Neutrophil (primary cell): Measurements from ENCODE around the gene ZSWIM6.

Experiments
- H3K27ac ChIP-seq: fragments of 200-600 bp; sonication (generic); 2 replicates; pipeline ENCODE4 v1.5.1; 2016; ENCODE audit warnings: mild to moderate bottlenecking, moderate library complexity
- H3K27me3 ChIP-seq: fragments of 200-600 bp; sonication (generic); 2 replicates; pipeline ENCODE4 v1.6.0; 2016; ENCODE audit warnings: mild to moderate bottlenecking
- H3K36me3 ChIP-seq: fragments of 200-600 bp; sonication (generic); 2 replicates; pipeline ENCODE4 v1.5.1; 2017
- H3K4me1 ChIP-seq, 2 experiments: fragments of 200-600 bp in 1 of 2; sonication (generic) in 1 of 2; 1 replicate in 1 of 2; 2 replicates in 1 of 2; pipeline versions ENCODE4 v1.5.1 to v1.6.1; 2013 to 2016; ENCODE audit warnings: low read depth in 1 of 2, low read length in 1 of 2, mild to moderate bottlenecking in 1 of 2, moderate library complexity in 1 of 2; ENCODE audit not compliant: control insufficient read depth in 1 of 2, insufficient read depth in 1 of 2
- H3K4me3 ChIP-seq, 2 experiments: fragments of 200-600 bp in 1 of 2; sonication (generic) in 1 of 2; 1 replicate in 1 of 2; 2 replicates in 1 of 2; pipeline ENCODE4 v1.5.1; 2013 to 2016; ENCODE audit warnings: low read depth in 1 of 2, low read length in 1 of 2, mild to moderate bottlenecking in 1 of 2, moderate library complexity in 1 of 2
- H3K9me3 ChIP-seq: fragments of 200-600 bp; sonication (generic); 2 replicates; pipeline ENCODE4 v1.5.1; 2016
- TF ChIP-seq, protein P1 (sequence below): fragments of 200-600 bp; sonication (generic); IDR thresholded peaks from 2 replicates; pipeline ENCODE4 v1.5.1; 2016; ENCODE audit warnings: antibody characterized with exemption

Gene ZSWIM6

DNA sequence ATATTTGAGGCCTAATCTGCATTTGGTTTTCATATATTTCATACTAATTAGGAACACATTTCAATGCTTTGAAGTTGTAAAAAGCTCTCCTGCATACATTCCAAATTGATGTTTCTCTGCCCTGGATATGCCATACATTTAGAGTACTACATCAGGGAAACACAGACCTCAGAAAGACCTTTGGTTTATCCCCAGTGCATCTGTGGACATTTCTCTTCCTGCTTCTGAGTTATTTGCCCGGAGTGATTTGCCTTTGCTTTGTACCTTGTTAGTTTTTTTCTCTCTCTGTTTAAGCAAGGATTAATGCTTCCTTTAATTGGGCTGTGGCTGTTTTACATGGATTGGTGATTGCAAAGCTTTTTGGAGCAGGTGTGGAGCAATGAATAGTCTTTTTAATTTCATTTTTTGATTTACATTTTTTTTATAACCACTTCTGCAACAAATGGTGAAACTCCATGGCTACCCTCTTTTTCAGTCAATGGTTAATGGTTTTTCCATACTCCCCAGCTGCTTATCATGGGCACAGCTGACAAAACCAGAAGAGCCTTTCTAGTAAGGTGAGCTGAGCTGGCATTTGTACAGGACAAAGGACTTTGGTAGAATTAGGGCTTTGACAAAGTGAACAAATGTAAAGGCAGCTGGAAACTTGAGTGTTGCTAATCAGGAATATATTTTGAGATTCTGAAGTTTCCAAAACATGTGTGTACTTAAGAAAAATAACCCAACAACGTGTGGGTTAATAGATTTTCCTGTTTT, 54.2 kb downstream of the ZSWIM6 start:
- Histone ChIP-seq H3K4me1 (no peaks in the 10 kb centered on the region), H3K36me3 (peaks cover 2% of the 10 kb centered on the region)
- TF ChIP-seq, protein P1, sequence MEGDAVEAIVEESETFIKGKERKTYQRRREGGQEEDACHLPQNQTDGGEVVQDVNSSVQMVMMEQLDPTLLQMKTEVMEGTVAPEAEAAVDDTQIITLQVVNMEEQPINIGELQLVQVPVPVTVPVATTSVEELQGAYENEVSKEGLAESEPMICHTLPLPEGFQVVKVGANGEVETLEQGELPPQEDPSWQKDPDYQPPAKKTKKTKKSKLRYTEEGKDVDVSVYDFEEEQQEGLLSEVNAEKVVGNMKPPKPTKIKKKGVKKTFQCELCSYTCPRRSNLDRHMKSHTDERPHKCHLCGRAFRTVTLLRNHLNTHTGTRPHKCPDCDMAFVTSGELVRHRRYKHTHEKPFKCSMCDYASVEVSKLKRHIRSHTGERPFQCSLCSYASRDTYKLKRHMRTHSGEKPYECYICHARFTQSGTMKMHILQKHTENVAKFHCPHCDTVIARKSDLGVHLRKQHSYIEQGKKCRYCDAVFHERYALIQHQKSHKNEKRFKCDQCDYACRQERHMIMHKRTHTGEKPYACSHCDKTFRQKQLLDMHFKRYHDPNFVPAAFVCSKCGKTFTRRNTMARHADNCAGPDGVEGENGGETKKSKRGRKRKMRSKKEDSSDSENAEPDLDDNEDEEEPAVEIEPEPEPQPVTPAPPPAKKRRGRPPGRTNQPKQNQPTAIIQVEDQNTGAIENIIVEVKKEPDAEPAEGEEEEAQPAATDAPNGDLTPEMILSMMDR, result no peak

DNA sequence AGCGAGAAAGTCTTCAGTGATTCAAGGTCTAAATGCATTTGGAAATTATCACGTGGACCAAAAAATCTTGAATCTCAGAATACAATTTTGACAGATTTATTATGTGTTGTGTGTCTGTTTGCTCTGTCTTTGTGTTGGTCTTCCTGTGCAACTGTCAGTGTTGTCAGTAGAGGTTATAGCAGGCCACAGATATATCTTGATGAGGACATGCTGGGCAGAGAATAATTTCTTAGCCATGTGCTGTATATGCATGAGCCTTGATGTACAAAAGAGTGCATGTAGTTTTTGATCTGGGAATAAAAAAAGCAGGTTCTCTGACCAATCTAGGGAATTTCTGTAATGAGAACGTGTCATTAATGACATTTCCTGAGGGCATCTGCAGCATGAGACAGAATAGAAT, 57.6 kb downstream of the ZSWIM6 start:
- H3K9me3 ChIP-seq, result no peaks in the 10 kb centered on the region
- H3K27me3 ChIP-seq, result no peaks in the 10 kb centered on the region
- TF ChIP-seq, protein P1, result no peak
- H3K4me1 ChIP-seq, result no peaks in the 10 kb centered on the region
- peaks cover 5% of the 10 kb centered on the region for H3K36me3 ChIP-seq
- no peak overlapping the region for H3K4me3 ChIP-seq
- no peak overlapping the region for H3K27ac ChIP-seq

More for the DNA sequence above, 54.2 kb downstream of the ZSWIM6 start:
- Histone ChIP-seq H3K9me3 (no peaks in the 10 kb centered on the region), H3K27ac (no peak overlapping the region), H3K27me3 (no peaks in the 10 kb centered on the region), H3K4me3 (no peak overlapping the region)

DNA sequence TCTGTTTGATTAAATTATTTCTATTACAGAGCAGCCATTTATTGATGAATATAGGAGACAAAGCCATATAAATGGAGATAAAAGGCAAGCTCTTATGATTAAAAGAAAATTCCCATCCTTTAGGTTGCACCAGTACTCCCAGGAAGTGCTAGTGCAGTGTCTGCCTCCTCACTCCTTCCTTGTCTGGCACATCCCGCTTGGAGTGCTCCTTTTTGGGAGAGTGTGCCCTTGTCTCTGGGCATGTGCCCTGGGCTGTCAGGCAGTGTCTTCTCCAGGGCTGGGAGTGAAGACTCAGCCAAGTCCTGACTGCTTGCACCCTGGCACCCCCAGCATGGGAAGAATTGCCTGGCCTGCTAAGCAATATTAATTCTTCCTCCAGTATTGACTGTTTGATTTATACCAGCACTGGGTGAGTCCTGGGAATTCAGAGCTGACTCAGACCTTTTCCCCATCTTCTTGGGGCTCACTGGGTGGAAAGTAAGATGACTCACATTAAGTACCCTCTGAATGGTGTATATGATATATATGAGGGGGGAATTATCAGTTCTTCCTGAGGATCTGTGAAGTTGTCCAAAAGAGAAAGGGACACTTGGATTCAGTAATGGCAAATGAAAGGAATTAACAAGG, 62.1 kb downstream of the ZSWIM6 start:
- Histone ChIP-seq H3K36me3 (peaks cover 5% of the 10 kb centered on the region), H3K27ac (no peak overlapping the region), H3K4me1 (no peaks in the 10 kb centered on the region), H3K4me3 (no peak overlapping the region), H3K9me3 (no peaks in the 10 kb centered on the region), H3K27me3 (no peaks in the 10 kb centered on the region)
- TF ChIP-seq, protein P1, result no peak

DNA sequence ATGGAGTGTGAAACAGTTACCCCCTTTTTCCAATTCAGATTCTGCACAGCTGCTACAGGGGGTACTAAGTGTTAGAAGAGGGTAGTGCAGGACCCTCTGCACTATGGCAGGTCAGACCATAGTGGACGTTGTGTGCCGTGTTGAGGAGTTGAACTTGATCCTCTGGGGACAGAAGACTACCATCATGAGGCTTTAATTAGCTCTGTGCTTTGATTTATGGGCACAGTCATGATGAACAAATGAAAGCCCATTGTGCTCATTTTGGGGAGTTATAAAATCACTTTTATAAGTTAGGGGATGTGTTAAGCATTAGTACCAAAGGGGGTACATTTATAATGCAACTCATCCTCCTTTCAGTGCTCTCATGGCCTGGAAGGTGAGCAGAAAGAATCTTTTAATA, 62.7 kb downstream of the ZSWIM6 start:
- no peaks in the 10 kb centered on the region for H3K4me1 ChIP-seq
- TF ChIP-seq, protein P1, result no peak
- H3K36me3 ChIP-seq, result peaks cover 5% of the 10 kb centered on the region
- H3K27me3 ChIP-seq, result no peaks in the 10 kb centered on the region
- H3K27ac ChIP-seq, result no peak overlapping the region
- H3K9me3 ChIP-seq, result no peaks in the 10 kb centered on the region
- H3K4me3 ChIP-seq, result no peak overlapping the region

DNA sequence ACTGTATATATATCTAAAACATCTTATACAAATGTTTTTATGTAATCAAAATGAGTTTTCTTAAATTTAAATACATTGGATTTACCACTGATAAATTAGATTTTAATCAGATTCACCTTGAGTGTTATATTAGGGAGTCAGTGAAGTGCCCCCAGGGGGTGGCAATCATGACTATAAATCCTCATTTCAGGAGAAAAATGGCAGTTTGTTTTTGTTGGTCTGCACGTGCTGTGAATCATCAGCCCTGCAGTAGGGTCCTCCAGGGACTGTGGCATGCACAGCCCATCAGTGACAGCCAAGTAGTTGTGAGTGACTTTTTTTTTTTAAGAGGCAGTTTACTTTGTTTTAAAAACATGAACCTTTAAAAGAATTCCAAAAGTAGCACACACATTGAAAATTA, 65.2 kb downstream of the ZSWIM6 start:
- Histone ChIP-seq H3K36me3 (no peaks in the 10 kb centered on the region), H3K27me3 (no peaks in the 10 kb centered on the region), H3K9me3 (no peaks in the 10 kb centered on the region), H3K4me3 (no peak overlapping the region), H3K27ac (no peak overlapping the region), H3K4me1 (no peaks in the 10 kb centered on the region)
- TF ChIP-seq, protein P1, result no peak
